Measurements from ENCODE around the gene CBR3.

DNA sequence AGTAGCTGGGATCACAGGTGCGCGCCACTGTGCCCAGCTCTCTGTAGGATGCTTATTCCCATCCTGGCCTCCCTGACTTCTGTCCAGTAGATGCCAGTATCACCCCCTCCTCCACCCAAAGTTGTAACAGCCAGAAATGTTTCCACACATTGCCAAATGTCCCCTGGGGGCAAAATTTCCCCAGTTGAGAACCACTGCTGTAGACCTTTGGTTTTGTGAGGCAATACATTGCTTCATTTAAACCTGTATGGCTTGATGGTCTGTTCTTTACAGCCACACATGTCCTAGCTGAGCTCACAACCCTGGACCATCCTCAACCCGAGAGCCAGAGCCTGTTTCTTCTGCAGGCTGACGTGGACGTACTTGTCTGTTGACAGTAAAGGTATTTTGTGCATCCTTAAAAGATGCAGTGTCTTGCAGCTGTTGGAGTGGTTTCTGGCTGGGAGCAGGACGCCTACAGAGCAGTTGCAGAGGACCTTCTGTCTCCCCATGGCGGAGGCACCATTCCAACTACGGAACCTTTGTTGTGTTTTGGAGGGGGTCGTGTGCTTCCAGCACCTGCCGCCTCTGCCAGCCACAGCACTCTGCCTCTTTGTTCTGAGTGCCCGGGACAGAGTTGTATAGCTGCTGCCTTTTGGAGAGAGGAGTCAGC lies 48.4 kb downstream of the CBR3 start:
- TF ChIP-seq, protein P1, sequence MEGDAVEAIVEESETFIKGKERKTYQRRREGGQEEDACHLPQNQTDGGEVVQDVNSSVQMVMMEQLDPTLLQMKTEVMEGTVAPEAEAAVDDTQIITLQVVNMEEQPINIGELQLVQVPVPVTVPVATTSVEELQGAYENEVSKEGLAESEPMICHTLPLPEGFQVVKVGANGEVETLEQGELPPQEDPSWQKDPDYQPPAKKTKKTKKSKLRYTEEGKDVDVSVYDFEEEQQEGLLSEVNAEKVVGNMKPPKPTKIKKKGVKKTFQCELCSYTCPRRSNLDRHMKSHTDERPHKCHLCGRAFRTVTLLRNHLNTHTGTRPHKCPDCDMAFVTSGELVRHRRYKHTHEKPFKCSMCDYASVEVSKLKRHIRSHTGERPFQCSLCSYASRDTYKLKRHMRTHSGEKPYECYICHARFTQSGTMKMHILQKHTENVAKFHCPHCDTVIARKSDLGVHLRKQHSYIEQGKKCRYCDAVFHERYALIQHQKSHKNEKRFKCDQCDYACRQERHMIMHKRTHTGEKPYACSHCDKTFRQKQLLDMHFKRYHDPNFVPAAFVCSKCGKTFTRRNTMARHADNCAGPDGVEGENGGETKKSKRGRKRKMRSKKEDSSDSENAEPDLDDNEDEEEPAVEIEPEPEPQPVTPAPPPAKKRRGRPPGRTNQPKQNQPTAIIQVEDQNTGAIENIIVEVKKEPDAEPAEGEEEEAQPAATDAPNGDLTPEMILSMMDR (conservative IDR thresholded peaks at IDR 0.05), result no peak
- TF ChIP-seq EZH2 (IDR thresholded peaks at IDR 0.05; ENCODE audit: low read depth), result no peak

Data from PC-9 (cell line).